ENCODE results near the gene SMYD3. TPM values are rescaled to one million over a fixed set of nuclear protein-coding genes. Genes with fewer than 3 reads are reported as not detected.

The SMYD3 gene
- total and polyA plus RNA-seq, 10 of the 15 experiments (the other 5 are each of a cell fraction or from before 2014, with no cell fraction given): 18.3 to 54.0 (median 24.8) TPM

DNA sequence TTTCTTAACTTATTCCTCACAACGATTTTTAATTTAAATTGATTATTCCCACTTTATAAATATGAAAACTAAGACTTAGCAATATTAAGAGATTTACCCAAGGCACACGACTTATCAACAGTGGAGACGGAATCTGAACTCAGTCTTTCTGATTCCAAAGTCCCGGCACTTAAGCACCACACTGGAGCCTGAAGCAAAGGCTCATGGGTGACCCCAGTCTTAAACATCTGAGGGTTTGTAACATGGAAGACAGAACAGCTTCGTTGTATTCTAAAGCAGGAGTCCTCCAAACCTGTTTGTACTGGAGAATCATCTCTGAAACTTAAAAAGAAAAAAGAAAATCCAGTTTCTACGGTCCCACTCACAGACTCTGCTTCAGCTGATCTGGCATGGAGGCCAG, 519.5 kb downstream of the SMYD3 start:
- BruUV-seq (replicated peaks): no TSS peak
- peaks cover 16% of the 10 kb centered on the region for H3K4me1 ChIP-seq (ENCODE audit: control insufficient read depth, insufficient read depth, low read length)
- no peak overlapping the region for H2AFZ ChIP-seq (ENCODE audit: control insufficient read depth, low read depth, low read length)
- ChIA-PET SMC1A (ENCODE audit: uncharacterized antibody, unreplicated experiment) (interaction anchor here (0.7 to 3.4 kb wide), 5 partner anchors 12 to 98 kb away, joined by 3 to 11 read pairs (median 5); no protein-coding TSS in a partner anchor), CTCF (interaction anchor here (0.6 to 1.0 kb wide), 2 partner anchors 99 to 1290 kb away, joined by 3 to 4 read pairs; no protein-coding TSS in a partner anchor), POLR2A (interaction anchor here (1.7 kb wide), 1 partner anchor 35 kb away, joined by 3 read pairs; no protein-coding TSS in a partner anchor), RAD21 (ENCODE audit: unreplicated experiment) (interaction anchor here (2.2 kb wide), 1 partner anchor 34 kb away, joined by 6 read pairs; no protein-coding TSS in a partner anchor)
- H3K4me2 ChIP-seq (ENCODE audit: control insufficient read depth, insufficient read depth): no peak overlapping the region
- FAIRE-seq (no peak), ATAC-seq (no peak), DNase-seq (ENCODE audit: low read depth, low spot score) (no peak)
- TF ChIP-seq GABPA (IDR thresholded peaks at IDR 0.05; ENCODE audit: low read depth) (no peak), HDGF (IDR thresholded peaks at IDR 0.05) (no peak), TCF3 (IDR thresholded peaks at IDR 0.05; ENCODE audit: borderline replicate concordance, insufficient read depth, low read depth, low read length) (no peak), SMC3 (IDR thresholded peaks at IDR 0.05; ENCODE audit: borderline replicate concordance, low read length) (no peak), TCF7 (IDR thresholded peaks at IDR 0.05; ENCODE audit: borderline replicate concordance) (no peak), BACH1 (IDR thresholded peaks at IDR 0.05; ENCODE audit: borderline replicate concordance) (no peak), ATF7 (IDR thresholded peaks at IDR 0.05; ENCODE audit: low read depth) (no peak), SUPT20H (IDR thresholded peaks at IDR 0.05; ENCODE audit: borderline replicate concordance, control insufficient read depth, low read depth, low read length) (no peak), ASH2L (IDR thresholded peaks at IDR 0.05; ENCODE audit: borderline replicate concordance, low read depth) (no peak)
- TF ChIP-seq, protein P1, sequence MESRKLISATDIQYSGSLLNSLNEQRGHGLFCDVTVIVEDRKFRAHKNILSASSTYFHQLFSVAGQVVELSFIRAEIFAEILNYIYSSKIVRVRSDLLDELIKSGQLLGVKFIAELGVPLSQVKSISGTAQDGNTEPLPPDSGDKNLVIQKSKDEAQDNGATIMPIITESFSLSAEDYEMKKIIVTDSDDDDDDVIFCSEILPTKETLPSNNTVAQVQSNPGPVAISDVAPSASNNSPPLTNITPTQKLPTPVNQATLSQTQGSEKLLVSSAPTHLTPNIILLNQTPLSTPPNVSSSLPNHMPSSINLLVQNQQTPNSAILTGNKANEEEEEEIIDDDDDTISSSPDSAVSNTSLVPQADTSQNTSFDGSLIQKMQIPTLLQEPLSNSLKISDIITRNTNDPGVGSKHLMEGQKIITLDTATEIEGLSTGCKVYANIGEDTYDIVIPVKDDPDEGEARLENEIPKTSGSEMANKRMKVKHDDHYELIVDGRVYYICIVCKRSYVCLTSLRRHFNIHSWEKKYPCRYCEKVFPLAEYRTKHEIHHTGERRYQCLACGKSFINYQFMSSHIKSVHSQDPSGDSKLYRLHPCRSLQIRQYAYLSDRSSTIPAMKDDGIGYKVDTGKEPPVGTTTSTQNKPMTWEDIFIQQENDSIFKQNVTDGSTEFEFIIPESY (IDR thresholded peaks at IDR 0.05): no peak
- no peaks in the 10 kb centered on the region; the same call in 2 of the 3 replicates for H3K9me3 ChIP-seq (replicated peaks; ENCODE audit: control insufficient read depth, insufficient read depth, low read length)
- no peaks in the 10 kb centered on the region for H4K20me1 ChIP-seq (ENCODE audit: control insufficient read depth, insufficient read depth)
- 70% methylated on average over 6 of the region's 6 CpGs for WGBS (ENCODE audit: insufficient coverage, insufficient replicate concordance, low lambda C conversion rate, missing lambda C conversion rate)
- no peaks in the 10 kb centered on the region for H3K79me2 ChIP-seq (ENCODE audit: control insufficient read depth, insufficient read depth, low read length)
- no peak overlapping the region for H3K27ac ChIP-seq (ENCODE audit: control insufficient read depth, insufficient read depth)
- no peaks in the 10 kb centered on the region for H3K36me3 ChIP-seq (ENCODE audit: control insufficient read depth in 2 of 2, insufficient read depth in 2 of 2, low read length in 1 of 2)
- H3K4me3 ChIP-seq: no peak overlapping the region
- in situ Hi-C loops (cut with MboI): no loop called here
- H3K9ac ChIP-seq (ENCODE audit: control insufficient read depth, insufficient read depth, low read length): no peak overlapping the region
- intact Hi-C loops (cut with micrococcal nuclease; ENCODE audit: unreplicated experiment): no loop called here
- no peaks in the 10 kb centered on the region for H3K27me3 ChIP-seq (replicated peaks in 1 of 2; ENCODE audit: control insufficient read depth in 2 of 2, insufficient read depth in 2 of 2, low read length in 1 of 2)
